Upper lobe of right lung (tissue), 1 donor: ENCODE measurements around the gene UBE2K. TPM values are rescaled to one million over a fixed set of nuclear protein-coding genes. Genes with fewer than 3 reads are reported as not detected.
"Not testable (repeated sequence)": the region's sequence is repeated elsewhere in the genome, so short reads cannot be mapped to it uniquely, and the experiment has no call there.

Source experiments
- ATAC-seq: fragments of 200-7000 bp; cut with Tn5 transposase; one replicate; pipeline ENCODE4 v1.9.1; 2020; ENCODE audit warnings: mild to moderate bottlenecking, moderate library complexity
- DNase-seq: peaks from one replicate; pipeline ENCODE4 v3.0.0-alpha.2; 2020
- H3K27ac ChIP-seq: fragments of 200-600 bp; one replicate; pipeline ENCODE4 v1.8.0; 2022
- H3K27me3 ChIP-seq: fragments of 200-600 bp; one replicate; pipeline ENCODE4 v1.8.0; 2022; ENCODE audit warnings: mild to moderate bottlenecking
- H3K36me3 ChIP-seq: fragments of 200-600 bp; one replicate; pipeline ENCODE4 v1.8.0; 2022
- H3K4me1 ChIP-seq: fragments of 200-600 bp; one replicate; pipeline ENCODE4 v1.8.0; 2022
- H3K4me3 ChIP-seq: fragments of 200-600 bp; one replicate; pipeline ENCODE4 v1.8.0; 2022; ENCODE audit warnings: mild to moderate bottlenecking
- H3K9me3 ChIP-seq: fragments of 200-600 bp; one replicate; pipeline ENCODE4 v1.8.0; 2022
- intact Hi-C: fragments of 100-400 bp; cut with DNase I; formaldehyde crosslinking; loops from one replicate; pipeline ENCODE4 v1.11.0; 2022
- total RNA-seq: library from RNA; stranded (reverse); fragmentation: NEBNext Ultra II Directional; extraction: Animal tissue kit (Norgen Biotek cat#: 25700); gene quantifications from one replicate; pipeline ENCODE4 v1.2.1, GENCODE V29; 2021
- TF ChIP-seq, protein P1 (sequence below): fragments of 200-600 bp; IDR thresholded peaks from one replicate; pipeline ENCODE4 v1.8.0; 2022; ENCODE audit warnings: antibody characterized with exemption
- donor health status: DM: no; HTN: yes; CAD: no; lungs with severe emphysema.

The UBE2K gene
- total RNA-seq, 1 donor from 2014 or later: 51.4 TPM

DNA sequence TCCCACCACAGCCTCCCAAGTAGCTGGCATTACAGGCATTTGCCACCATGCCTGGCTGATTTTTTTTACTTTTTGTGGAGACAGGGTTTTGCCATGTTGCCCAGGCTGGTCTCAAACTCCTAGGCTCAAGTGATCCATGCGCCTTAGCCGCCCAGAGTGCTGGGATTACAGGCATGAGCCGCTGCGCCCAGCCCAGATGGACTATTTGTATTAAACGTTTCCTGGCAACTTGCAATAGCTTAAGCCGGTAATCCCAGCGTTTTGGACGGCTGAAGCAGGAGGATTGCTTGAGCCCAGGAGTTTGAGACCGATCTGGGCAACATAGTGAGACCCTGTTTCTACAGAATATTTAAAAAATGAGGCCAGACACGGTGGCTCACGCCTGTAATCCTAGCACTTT, 18.4 kb downstream of the UBE2K start:
- no peaks in the 10 kb centered on the region for H3K27me3 ChIP-seq
- H3K9me3 ChIP-seq: no peaks in the 10 kb centered on the region
- no peak overlapping the region for H3K27ac ChIP-seq
- TF ChIP-seq, protein P1, sequence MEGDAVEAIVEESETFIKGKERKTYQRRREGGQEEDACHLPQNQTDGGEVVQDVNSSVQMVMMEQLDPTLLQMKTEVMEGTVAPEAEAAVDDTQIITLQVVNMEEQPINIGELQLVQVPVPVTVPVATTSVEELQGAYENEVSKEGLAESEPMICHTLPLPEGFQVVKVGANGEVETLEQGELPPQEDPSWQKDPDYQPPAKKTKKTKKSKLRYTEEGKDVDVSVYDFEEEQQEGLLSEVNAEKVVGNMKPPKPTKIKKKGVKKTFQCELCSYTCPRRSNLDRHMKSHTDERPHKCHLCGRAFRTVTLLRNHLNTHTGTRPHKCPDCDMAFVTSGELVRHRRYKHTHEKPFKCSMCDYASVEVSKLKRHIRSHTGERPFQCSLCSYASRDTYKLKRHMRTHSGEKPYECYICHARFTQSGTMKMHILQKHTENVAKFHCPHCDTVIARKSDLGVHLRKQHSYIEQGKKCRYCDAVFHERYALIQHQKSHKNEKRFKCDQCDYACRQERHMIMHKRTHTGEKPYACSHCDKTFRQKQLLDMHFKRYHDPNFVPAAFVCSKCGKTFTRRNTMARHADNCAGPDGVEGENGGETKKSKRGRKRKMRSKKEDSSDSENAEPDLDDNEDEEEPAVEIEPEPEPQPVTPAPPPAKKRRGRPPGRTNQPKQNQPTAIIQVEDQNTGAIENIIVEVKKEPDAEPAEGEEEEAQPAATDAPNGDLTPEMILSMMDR: no peak
- H3K36me3 ChIP-seq: no peaks in the 10 kb centered on the region
- ATAC-seq (no peak), DNase-seq (no peak)
- peaks cover 16% of the 10 kb centered on the region for H3K4me1 ChIP-seq
- intact Hi-C loops: no loop called here
- no peak overlapping the region for H3K4me3 ChIP-seq

DNA sequence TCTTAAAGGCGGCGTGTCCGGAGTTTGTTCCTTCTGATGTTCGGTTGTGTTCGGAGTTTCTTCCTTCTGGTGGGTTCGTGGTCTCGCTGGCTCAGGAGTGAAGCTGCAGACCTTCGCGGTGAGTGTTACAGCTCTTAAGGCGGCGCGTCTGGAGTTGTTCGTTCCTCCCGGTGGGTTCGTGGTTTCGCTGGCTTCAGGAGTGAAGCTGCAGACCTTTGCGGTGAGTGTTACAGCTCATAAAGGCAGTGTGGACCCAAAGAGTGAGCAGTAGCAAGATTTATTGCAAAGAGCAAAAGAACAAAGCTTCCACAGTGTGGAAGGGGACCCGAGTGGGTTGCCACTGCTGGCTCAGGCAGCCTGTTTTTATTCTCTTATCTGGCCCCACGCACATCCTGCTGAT, 19.8 kb downstream of the UBE2K start:
- H3K36me3 ChIP-seq, DNase-seq, intact Hi-C loops: not testable (repeated sequence)

DNA sequence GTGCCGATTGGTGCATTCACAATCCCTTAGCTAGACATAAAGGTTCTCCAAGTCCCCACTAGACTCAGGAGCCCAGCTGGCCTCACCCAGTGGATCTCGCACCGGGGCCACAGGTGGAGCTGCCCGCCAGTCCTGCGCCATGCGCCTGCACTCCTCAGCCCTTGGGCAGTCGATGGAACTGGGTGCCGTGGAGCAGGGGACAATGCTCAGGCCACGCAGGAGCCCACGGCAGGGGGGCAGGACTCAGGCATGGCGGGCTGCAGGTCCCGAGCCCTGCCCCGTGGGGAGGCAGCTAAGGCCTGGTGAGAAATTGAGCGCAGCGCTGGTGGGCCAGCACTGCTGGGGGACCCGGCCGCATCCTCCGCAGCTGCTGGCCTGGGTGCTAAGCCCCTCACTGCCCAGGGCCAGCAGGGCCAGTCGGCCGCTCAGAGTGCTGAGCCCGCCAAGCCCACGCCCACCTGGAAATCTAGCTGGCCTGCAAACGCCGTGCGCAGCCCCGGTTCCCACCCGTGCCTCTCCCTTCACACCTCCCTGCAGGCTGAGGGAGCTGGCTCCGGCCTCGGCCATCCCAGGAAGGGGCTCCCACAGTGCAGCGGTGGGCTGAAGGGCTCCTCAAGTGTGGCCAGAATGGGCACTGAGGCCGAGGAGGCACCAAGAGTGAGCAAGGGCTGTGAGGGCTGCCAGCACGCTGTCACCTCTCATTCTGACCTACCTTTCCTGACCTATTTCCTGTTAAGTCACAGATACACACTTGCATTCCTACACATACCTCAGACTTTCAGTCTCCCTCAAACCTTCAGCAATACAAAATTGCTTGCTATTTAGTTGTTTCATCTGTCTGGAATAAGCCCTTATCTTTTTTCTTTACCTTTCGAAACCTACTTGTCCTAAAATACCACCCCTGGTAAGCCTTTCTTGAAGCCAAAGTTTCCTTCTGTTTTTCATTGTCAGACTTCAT, 20.7 kb downstream of the UBE2K start:
- ATAC-seq: peak; percentile 74
- no peak for DNase-seq
- Histone ChIP-seq H3K27me3 (no peaks in the 10 kb centered on the region), H3K27ac (no peak overlapping the region), H3K9me3 (no peaks in the 10 kb centered on the region), H3K36me3 (no peaks in the 10 kb centered on the region), H3K4me3 (no peak overlapping the region), H3K4me1 (peaks cover 13% of the 10 kb centered on the region)
- intact Hi-C loops: no loop called here
- TF ChIP-seq, protein P1: no peak

More for the DNA sequence above, 19.8 kb downstream of the UBE2K start:
- not testable (repeated sequence) for H3K4me3 ChIP-seq, ATAC-seq, H3K9me3 ChIP-seq, H3K27me3 ChIP-seq, H3K27ac ChIP-seq
- H3K4me1 ChIP-seq: peaks cover 13% of the 10 kb centered on the region

DNA sequence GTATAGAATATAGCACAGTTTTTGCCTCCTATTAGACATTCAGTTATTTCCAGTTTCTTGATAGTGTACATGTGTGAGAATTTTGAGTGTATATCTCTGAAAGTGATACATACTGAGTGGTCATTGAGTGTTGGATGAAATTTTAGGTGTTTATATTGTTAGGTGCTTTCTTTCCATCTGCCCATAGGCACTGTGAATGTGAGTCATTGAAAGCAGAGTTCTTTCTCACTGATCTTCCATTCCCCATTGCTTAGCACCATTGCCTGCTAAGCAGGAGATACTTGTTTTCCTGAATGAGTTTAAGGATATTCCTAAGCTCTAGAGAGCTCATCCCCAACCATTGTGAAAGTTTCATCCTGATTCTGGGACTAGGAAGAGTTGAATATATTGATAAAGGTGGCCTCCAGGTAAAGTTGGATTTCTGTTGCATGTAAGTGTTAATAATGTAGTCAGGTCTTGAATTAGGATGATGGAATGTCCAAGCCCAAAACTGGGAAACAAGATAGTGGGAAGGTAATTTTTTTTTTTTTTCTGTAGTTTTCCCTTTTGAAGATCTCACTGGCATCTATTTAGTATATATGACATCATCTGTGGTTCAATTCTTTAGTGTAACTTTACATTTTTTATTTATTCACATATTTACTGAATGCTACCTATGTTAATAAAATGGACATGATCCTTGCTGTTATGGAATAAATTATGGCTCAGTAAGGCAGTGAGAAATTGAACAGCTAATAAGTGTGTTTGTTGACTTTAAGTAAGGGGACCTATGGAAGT, 22.1 kb downstream of the UBE2K start:
- DNase-seq: no peak
- intact Hi-C loops: no loop called here
- ATAC-seq: no peak
- Histone ChIP-seq H3K36me3 (no peaks in the 10 kb centered on the region), H3K9me3 (no peaks in the 10 kb centered on the region), H3K27ac (no peak overlapping the region), H3K27me3 (no peaks in the 10 kb centered on the region), H3K4me3 (no peak overlapping the region), H3K4me1 (peaks cover 9% of the 10 kb centered on the region)
- TF ChIP-seq, protein P1: no peak

DNA sequence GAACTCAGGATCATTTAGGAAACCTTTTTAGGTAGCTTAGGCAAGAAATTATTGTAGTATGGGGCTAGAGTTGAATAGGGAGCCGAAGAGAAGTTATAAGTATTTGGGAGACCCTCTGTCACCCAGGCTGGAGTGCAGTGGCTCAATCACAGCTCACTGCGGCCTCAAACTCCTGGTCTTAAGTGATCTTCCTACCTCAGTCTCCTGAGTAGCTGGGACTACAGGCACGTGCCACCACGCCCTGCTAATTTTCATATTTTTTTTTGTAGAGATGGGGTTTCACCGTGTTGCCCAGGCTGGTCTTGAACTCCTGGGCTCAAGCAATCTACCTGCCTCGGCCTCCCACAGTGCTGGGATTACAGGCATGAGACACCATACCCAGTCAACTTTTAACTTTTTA, 23.3 kb downstream of the UBE2K start:
- DNase-seq, H3K36me3 ChIP-seq, intact Hi-C loops, H3K9me3 ChIP-seq, H3K4me3 ChIP-seq, H3K27me3 ChIP-seq, ATAC-seq, H3K27ac ChIP-seq: not testable (repeated sequence)
- peaks cover 14% of the 10 kb centered on the region for H3K4me1 ChIP-seq

DNA sequence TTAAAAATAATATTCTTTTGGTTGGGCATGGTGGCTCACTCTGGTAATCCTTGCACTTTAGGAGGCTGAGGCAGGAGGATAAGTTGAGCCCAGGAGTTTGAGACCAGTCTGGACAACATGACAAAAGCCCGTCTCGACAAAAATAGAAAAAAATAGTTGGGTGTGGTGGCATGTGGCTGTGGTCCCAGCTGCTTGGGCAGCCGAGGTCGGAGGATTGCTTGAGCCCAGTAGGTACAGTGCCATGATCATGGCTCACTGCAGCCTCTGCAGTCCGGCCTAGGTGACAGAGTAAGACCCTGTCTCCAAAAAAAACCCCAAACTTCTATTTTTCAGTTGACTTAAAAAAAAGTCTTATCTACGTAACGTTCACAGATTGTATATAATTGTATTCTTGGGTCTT, 23.9 kb downstream of the UBE2K start:
- Histone ChIP-seq H3K36me3 (no peaks in the 10 kb centered on the region), H3K27ac (no peak overlapping the region), H3K9me3 (no peaks in the 10 kb centered on the region), H3K4me1 (peaks cover 14% of the 10 kb centered on the region), H3K4me3 (no peak overlapping the region), H3K27me3 (no peaks in the 10 kb centered on the region)
- no peak for ATAC-seq
- no peak for DNase-seq
- TF ChIP-seq, protein P1: no peak
- intact Hi-C loops: no loop called here
